Pancreas (tissue), 10 donors: Measurements from ENCODE around the gene LAMC3. TPM values are rescaled to one million over a fixed set of nuclear protein-coding genes. Genes with fewer than 3 reads are reported as not detected.

Experiments
- ATAC-seq, 4 donors: fragments of 200-7000 bp; cut with Tn5 transposase; one replicate each; pipeline versions ENCODE4 v1.8.0 to v1.9.1; 2020; ENCODE audit warnings: mild to moderate bottlenecking in 4 of 4, moderate library complexity in 4 of 4
- DNase-seq, 6 donors: peaks; one replicate each; pipeline ENCODE4 v3.0.0-alpha.2; 2020
- FAIRE-seq: peaks from 2 replicates; lab custom pipeline; 2012; peaks lifted over from hg19 to GRCh38; lab: Jason Lieb, UNC
- H3K27ac ChIP-seq, 4 donors: fragments of 200-600 bp; sonication (generic); 1 replicate in 3 of 4; 2 replicates in 1 of 4; pipeline versions ENCODE4 v1.5.0 to v1.8.0; 2020
- H3K27me3 ChIP-seq, 4 donors: fragments of 200-600 bp; one replicate each; pipeline ENCODE4 v1.8.0; 2021
- H3K36me3 ChIP-seq, 3 donors: fragments of 200-600 bp; sonication (generic) in 1 of 3; one replicate each; pipeline versions ENCODE4 v1.5.0 to v1.8.0; 2020 to 2021
- H3K4me1 ChIP-seq, 3 donors: fragments of 200-600 bp; one replicate each; pipeline ENCODE4 v1.8.0; 2021
- H3K4me3 ChIP-seq, 4 donors: fragments of 200-600 bp; sonication (generic) in 2 of 4; one replicate each; pipeline versions ENCODE4 v1.5.0 to v1.8.0; 2020 to 2021
- H3K9me3 ChIP-seq, 4 donors: fragments of 200-600 bp; one replicate each; pipeline ENCODE4 v1.8.0; 2021
- WGBS, 2 donors: extraction: QIAGEN DNeasy Blood & Tissue Kit; methylation state at CpG; one replicate each; pipeline ENCODE4 v1.1.7; 2013; 5-methylcytosine and 5-hydroxymethylcytosine counted together
- intact Hi-C, 3 donors: fragments of 100-400 bp; cut with DNase I; formaldehyde crosslinking; loops; one replicate each; pipeline versions ENCODE4 v1.11.1 to v1.14.2; 2022
- polyA plus RNA-seq, 2 donors: library from polyadenylated mRNA; stranded (reverse); fragments of 200-250 nt; gene quantifications; one replicate each; pipeline ENCODE4 v1.2.3, GENCODE V29; 2013
- total RNA-seq, 6 donors: library from RNA; stranded (reverse); fragmentation: NEBNext Ultra II Directional in 4 of 6; extraction: Animal tissue kit (Norgen Biotek cat#: 25700) in 4 of 6; gene quantifications; one replicate each; pipeline versions ENCODE4 v1.2.1 to v1.2.4, GENCODE V29; 2021 to 2023
- TF ChIP-seq, protein P1 (sequence below), 4 donors: fragments of 200-600 bp; sonication (generic) in 3 of 4; IDR thresholded peaks; one replicate each; pipeline versions ENCODE4 v1.5.0 to v1.8.0; 2021; ENCODE audit warnings: antibody characterized with exemption in 4 of 4
- donor health status: healthy with polysubstance abuse.
- donor health status: DM: no; HTN: no; CAD: no; lungs with moderate emphysema.
- donor health status: DM: no; HTN: no; CAD: no.
- donor health status: control.
- donor health status: control.
- donor health status: Bipolar disorder and iron deficiency.
- donor health status: DM: yes; HTN: yes; CAD: no.
- donor health status: DM: no; HTN: no; CAD: no.
- donor health status: DM: no; HTN: no; CAD: no.
- donor health status: DM: yes; HTN: yes; CAD: no.

The LAMC3 gene
- total and polyA plus RNA-seq, 8 donors, result 1.1 to 8.9 (median 2.7) TPM

DNA sequence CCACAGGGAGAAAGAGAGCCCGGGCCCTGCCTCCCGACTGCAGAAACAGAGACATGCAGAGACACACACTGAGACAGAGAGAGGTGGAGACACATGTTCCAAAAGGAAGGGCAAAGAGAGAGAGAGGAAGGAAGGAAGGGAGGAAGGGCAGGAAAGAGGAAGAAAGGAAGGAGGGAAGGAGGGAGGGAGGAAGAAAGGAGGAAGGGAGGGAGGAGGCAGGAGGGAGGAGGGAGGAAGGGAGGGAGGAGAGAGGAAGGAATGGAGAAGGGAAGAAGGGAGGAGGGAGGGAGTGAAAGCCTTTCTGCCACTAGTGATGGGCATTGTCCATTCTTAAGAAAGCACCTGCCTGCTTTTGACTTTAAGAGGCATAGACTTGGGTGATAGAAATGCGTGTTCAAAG, 38.1 kb upstream of the LAMC3 start:
- Histone ChIP-seq H3K27ac (no peak overlapping the region), H3K27me3 (no peaks in the 10 kb centered on the region), H3K4me3 (no peak overlapping the region), H3K4me1 (no peaks in the 10 kb centered on the region), H3K9me3 (no peaks in the 10 kb centered on the region), H3K36me3 (no peaks in the 10 kb centered on the region)
- TF ChIP-seq, protein P1, sequence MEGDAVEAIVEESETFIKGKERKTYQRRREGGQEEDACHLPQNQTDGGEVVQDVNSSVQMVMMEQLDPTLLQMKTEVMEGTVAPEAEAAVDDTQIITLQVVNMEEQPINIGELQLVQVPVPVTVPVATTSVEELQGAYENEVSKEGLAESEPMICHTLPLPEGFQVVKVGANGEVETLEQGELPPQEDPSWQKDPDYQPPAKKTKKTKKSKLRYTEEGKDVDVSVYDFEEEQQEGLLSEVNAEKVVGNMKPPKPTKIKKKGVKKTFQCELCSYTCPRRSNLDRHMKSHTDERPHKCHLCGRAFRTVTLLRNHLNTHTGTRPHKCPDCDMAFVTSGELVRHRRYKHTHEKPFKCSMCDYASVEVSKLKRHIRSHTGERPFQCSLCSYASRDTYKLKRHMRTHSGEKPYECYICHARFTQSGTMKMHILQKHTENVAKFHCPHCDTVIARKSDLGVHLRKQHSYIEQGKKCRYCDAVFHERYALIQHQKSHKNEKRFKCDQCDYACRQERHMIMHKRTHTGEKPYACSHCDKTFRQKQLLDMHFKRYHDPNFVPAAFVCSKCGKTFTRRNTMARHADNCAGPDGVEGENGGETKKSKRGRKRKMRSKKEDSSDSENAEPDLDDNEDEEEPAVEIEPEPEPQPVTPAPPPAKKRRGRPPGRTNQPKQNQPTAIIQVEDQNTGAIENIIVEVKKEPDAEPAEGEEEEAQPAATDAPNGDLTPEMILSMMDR (IDR thresholded peaks at IDR 0.05), result no peak
- no peak for FAIRE-seq
- no peak for ATAC-seq
- intact Hi-C loops, result no loop called here
- no peak for DNase-seq
- WGBS, 2 donors, result 65 to 85% methylated on average over 3 of the region's 3 CpGs

DNA sequence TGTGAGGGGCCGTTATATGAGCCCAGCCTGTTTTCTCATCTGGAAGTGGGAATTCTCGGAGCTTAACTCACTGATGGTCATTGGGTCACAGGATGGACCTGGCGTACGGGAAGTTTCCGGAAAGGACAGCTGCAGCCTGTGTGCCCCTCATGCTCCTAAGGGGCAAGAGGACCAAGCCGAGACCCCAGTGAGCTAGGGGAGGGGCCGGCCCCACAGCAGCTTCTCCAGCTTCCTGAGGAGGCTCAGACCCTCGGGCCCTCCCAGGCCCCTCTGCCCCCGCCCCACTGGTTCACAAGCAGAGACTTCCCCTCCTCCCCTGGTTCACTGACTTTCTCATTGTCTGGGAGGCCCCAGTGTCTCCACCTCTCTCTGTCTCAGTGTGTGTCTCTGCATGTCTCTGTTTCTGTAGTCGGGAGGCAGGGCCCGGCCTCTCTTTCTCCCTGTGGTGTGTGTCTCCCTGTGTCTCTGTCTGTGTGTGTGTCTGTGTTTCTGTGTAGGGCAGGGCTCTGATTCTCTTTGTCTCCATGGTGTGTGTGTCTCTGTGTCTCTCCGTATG, 37.6 kb upstream of the LAMC3 start:
- FAIRE-seq (no peak), DNase-seq (no peak), ATAC-seq (no peak)
- WGBS, 2 donors, result 63 to 70% methylated on average over 12 of the region's 12 CpGs
- intact Hi-C loops, result no loop called here
- TF ChIP-seq, protein P1 (IDR thresholded peaks at IDR 0.05), result no peak
- Histone ChIP-seq H3K4me1 (no peaks in the 10 kb centered on the region), H3K27me3 (no peaks in the 10 kb centered on the region), H3K36me3 (no peaks in the 10 kb centered on the region), H3K27ac (no peak overlapping the region), H3K4me3 (no peak overlapping the region), H3K9me3 (no peaks in the 10 kb centered on the region)

DNA sequence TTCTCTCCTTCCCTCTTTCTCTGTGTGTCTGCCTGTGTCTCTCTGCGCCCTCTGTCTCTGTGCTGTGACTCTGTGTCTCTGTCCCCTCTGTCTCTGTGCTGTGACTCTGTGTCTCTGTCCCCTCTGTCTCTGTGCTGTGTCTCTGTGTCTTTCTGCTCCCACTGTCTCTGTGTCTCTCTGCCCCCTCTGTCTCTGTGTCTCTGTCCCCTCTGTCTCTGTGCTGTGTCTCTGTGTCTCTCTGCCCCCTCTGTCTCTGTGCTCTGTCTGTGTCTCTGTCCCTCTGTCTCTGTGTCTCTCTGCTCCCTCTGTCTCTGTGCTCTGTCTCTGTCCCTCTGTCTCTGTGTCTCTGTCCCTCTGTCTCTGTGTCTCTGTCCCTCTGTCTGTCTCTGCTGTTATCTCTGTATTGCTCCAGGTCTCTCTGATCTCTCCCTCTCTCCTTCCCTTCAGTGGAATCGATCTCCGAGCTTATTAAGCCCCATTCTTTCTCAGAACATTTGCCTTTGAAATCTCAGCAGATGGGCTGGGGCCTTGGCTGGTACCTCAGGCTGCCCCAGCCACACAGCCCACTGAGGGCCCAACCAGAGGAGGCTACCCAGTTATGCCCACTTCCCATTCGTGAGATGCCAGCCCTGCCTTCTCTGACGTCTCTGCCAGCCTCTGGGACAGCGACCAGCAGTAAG, 36.6 kb upstream of the LAMC3 start:
- intact Hi-C loops, result no loop called here
- 53 to 62% methylated on average over 6 of the region's 6 CpGs for WGBS, 2 donors
- no peak for ATAC-seq

DNA sequence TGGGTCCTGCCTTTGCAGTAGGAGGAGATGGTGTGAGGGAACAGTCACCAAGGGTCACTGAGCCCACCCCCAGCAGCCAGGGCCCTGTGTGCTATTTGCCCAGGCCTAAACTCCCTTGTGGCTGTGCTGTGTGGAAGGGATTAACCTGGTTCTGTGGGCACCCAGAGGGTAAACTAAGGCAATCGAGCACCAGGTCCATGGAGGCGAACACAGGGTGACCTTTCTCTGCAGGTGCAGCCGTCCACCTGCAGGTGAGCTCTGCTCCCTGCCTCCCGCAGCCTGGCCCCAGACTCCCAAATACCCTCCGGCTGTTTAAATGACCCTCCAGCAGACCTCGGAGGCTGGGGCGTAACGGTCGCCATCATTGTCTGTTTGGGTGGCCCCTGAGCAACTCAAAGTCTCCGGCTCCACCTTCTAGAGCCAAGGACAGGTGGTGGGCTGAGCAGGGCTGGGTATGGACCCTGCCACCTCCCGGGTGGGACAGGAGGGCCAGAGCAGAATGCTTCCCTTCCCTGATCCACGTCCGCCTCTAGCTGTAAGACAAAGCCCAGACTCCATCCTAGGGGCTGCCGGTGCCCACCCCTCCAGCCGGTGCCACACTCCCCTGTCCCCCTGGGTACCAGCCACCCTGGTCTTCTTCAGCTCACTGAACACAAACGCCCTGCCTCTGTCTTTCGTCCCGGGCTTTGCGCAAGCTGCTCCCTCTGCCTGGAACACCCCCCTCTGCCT, 35.9 kb upstream of the LAMC3 start:
- H3K27ac ChIP-seq, result no peak overlapping the region
- DNase-seq (no peak), ATAC-seq (no peak)

More for the DNA sequence above, 36.6 kb upstream of the LAMC3 start:
- FAIRE-seq, result no peak
- Histone ChIP-seq H3K4me1 (no peaks in the 10 kb centered on the region), H3K36me3 (no peaks in the 10 kb centered on the region), H3K27me3 (no peaks in the 10 kb centered on the region), H3K4me3 (no peak overlapping the region), H3K27ac (no peak overlapping the region), H3K9me3 (no peaks in the 10 kb centered on the region)
- TF ChIP-seq, protein P1 (IDR thresholded peaks at IDR 0.05), result no peak
- DNase-seq, result no peak

More for the DNA sequence above, 35.9 kb upstream of the LAMC3 start:
- WGBS, 2 donors, result 50 to 62% methylated on average over 17 to 19 of the region's 19 CpGs
- Histone ChIP-seq H3K36me3 (no peaks in the 10 kb centered on the region), H3K9me3 (no peaks in the 10 kb centered on the region), H3K4me1 (no peaks in the 10 kb centered on the region), H3K4me3 (no peak overlapping the region), H3K27me3 (no peaks in the 10 kb centered on the region)
- intact Hi-C loops, result no loop called here
- FAIRE-seq, result no peak
- TF ChIP-seq, protein P1 (IDR thresholded peaks at IDR 0.05), result no peak
